ENCODE results near the gene EXOC8.
"Not testable (repeated sequence)": the region's sequence is repeated elsewhere in the genome, so short reads cannot be mapped to it uniquely, and the experiment has no call there.

Gene EXOC8

DNA sequence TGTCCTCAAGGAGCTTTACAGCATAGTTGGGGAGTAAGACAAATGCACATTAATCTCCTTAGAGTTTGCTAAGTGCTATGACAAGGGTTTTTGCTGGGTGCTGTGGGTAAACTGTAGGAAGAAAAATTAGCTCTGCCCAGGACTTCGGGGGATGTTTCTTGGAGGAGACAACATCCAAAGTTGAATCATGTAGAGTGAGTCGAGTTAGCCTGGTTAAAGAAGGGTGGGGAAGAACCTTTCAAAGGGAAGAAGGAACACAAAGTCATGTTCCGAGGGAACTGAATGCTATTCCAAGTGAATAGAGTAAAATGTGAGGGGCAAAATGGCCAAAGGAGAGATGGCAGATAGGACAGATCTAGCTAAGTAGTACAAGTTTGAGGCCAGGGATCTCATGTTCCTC is 17.5 kb upstream of the EXOC8 start:
- TF ChIP-seq, protein P1, sequence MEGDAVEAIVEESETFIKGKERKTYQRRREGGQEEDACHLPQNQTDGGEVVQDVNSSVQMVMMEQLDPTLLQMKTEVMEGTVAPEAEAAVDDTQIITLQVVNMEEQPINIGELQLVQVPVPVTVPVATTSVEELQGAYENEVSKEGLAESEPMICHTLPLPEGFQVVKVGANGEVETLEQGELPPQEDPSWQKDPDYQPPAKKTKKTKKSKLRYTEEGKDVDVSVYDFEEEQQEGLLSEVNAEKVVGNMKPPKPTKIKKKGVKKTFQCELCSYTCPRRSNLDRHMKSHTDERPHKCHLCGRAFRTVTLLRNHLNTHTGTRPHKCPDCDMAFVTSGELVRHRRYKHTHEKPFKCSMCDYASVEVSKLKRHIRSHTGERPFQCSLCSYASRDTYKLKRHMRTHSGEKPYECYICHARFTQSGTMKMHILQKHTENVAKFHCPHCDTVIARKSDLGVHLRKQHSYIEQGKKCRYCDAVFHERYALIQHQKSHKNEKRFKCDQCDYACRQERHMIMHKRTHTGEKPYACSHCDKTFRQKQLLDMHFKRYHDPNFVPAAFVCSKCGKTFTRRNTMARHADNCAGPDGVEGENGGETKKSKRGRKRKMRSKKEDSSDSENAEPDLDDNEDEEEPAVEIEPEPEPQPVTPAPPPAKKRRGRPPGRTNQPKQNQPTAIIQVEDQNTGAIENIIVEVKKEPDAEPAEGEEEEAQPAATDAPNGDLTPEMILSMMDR (IDR thresholded peaks at IDR 0.05; ENCODE audit: control insufficient read depth, insufficient read depth, low read depth, low read length, missing control alignments), result no peak
- no peak overlapping the region for H3K4me3 ChIP-seq (ENCODE audit: control insufficient read depth, low read depth, low read length)
- DNase-seq (ENCODE audit: low read depth), result no peak

DNA sequence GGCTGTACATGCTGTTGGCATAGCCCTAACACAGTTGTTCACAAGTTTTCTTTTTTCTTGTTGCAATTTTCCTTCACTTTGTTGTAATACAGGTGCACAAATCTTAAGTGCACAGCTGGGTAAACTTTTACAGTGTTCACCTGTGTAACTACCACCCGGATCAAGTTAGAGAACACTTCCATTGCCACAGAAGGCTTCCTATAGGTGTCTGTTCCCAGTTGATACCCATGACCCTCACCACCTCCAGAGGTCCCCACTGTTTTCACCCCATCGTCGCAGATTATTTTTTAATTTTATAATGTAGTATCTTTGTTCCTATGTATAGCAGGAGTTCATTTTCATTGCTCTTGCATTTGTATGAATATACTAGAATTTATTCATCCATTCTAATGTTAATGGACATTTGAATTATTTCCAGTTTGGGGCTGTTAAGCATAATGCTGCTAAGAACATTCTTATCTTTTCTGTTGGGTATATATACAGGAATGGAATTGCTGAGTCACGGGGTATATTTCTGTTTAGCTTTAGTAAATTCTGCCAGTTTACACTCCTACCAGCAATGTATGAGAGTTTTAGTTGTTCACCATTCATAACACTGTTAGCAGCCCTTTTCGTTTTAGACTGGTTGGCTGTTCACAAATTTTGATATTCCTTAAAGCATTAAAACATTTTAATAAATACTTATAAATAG is 16.8 kb upstream of the EXOC8 start:
- DNase-seq (ENCODE audit: low read depth), result no peak
- H3K4me3 ChIP-seq (ENCODE audit: control insufficient read depth, low read depth, low read length), result no peak overlapping the region
- TF ChIP-seq, protein P1 (IDR thresholded peaks at IDR 0.05; ENCODE audit: control insufficient read depth, insufficient read depth, low read depth, low read length, missing control alignments), result no peak

DNA sequence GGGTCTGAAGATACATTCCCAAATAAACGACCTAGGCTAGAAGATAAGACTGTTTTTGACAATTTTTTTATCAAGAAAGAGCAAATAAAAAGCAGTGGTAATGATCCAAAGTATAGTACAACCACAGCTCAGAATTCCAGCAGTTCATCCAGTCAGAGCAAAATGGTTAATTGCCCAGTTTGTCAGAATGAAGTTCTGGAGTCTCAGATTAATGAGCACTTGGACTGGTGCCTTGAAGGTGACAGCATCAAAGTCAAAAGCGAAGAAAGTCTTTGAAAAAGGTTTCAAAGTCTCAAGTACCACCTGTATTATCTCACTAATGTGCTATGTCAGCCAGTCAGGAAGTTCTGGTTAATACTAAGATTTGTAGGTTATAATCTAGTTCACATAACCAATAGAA is 15.4 kb upstream of the EXOC8 start:
- TF ChIP-seq, protein P1 (IDR thresholded peaks at IDR 0.05; ENCODE audit: control insufficient read depth, insufficient read depth, low read depth, low read length, missing control alignments), result no peak
- H3K4me3 ChIP-seq (ENCODE audit: control insufficient read depth, low read depth, low read length), result no peak overlapping the region
- no peak for DNase-seq (ENCODE audit: low read depth)

DNA sequence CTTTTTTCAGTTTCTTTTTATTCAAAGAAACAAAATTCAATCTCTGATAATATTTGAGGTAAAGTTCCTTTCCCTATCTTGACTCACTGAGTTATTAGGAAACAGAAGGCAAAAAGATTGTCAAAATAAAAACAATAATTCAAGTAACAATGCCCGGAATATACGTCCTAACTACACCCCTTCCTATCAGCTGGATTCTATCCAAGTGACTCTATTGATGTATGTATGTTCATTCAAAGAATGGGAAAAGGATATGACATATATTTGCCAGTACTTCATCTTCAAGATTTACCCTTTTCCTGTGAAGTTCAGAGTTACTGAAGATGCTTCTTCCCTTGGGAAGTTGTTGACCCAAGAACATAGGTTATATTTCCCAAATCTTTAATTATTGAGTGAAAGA is 14.2 kb upstream of the EXOC8 start:
- no peak for DNase-seq (ENCODE audit: low read depth)
- TF ChIP-seq, protein P1 (IDR thresholded peaks at IDR 0.05; ENCODE audit: control insufficient read depth, insufficient read depth, low read depth, low read length, missing control alignments), result no peak
- no peak overlapping the region for H3K4me3 ChIP-seq (ENCODE audit: control insufficient read depth, low read depth, low read length)

DNA sequence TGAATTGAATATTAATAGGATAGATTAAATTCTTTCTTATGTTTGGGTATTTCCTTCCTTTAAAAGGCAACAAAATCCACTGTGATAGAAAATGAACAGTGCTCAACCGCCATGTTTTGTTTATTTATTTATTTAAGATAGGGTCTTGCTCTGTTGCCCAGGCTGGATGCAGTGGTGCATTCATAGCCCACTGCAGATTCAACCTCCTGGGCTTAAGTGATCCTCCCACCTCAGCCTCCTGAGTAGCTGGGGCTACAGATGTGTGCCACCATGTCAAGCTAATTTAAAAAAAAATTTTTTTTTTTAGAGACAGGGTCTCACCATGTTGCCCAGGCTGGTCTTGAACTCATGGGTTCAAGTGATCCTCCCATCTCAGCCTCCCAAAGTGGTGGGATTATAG is 11.2 kb upstream of the EXOC8 start:
- not testable (repeated sequence) for H3K4me3 ChIP-seq (ENCODE audit: control insufficient read depth, low read depth, low read length); DNase-seq (ENCODE audit: low read depth)

DNA sequence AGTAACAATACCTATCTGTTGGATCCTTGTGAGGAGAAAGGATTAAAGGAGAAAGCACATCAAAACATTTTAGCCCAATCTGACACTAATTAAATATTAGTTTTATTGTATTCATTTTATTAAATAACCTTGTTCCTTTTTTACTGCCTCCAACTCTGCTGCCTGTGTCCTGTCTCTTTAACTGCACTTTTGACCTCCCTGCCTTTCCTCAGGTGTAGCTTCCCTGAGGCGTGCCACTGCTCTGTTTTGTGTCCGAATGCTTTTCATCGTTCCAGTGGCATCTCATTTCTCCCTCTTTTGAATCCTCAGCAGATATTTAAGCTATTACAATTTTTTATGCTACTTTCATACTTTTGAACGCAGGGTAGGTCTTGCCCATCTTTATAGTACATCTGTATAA is 10.8 kb upstream of the EXOC8 start:
- no peak for DNase-seq (ENCODE audit: low read depth)
- TF ChIP-seq, protein P1 (IDR thresholded peaks at IDR 0.05; ENCODE audit: control insufficient read depth, insufficient read depth, low read depth, low read length, missing control alignments), result no peak
- no peak overlapping the region for H3K4me3 ChIP-seq (ENCODE audit: control insufficient read depth, low read depth, low read length)

DNA sequence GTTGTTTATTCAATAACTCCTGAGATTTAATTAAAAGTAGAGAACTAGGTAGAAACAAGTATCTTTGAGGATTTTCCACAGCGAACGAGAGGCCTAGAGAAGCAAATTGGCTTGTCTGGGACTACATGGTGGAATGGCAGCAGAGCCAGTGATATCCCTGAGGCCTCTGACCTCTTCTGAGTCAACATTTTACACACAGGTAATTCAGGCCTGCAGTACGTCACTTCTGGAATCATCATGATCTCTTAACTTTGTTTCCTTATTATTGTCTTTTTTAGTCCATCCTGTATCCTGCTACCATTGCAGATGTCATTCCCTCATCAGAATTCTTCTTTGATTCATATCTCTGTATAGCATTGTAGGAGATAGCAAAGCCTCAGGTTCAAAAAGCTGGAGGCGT is 10.3 kb upstream of the EXOC8 start:
- TF ChIP-seq, protein P1 (IDR thresholded peaks at IDR 0.05; ENCODE audit: control insufficient read depth, insufficient read depth, low read depth, low read length, missing control alignments), result no peak
- DNase-seq (ENCODE audit: low read depth), result no peak

More for the DNA sequence above, 10.3 kb upstream of the EXOC8 start:
- H3K4me3 ChIP-seq (ENCODE audit: control insufficient read depth, low read depth, low read length), result no peak overlapping the region

Data from AG09309 (cell line).